ENCODE results near the gene KRTAP5-11. TPM values are rescaled to one million over a fixed set of nuclear protein-coding genes. Genes with fewer than 3 reads are reported as not detected.
A peak's percentile ranks its signal among the peaks of the same experiment; 100 is the strongest.
"Not testable (repeated sequence)": the region's sequence is repeated elsewhere in the genome, so short reads cannot be mapped to it uniquely, and the experiment has no call there.

KRTAP5-11 gene
- total RNA-seq, 1 donor, result not detected

GRCh38 chr11:71558996-71559395 lies 23.7 kb downstream of the KRTAP5-11 start:
- no peak for DNase-seq (ENCODE audit: low read depth in 2 of 3, low spot score in 2 of 3)

- no peak for DNase-seq (ENCODE audit: low read depth in 2 of 3, low spot score in 2 of 3)
Measured at GRCh38 chr11:71557257-71557656, 25.4 kb downstream of the KRTAP5-11 start.

- DNase-seq (ENCODE audit: low read depth in 2 of 3, low spot score in 2 of 3), result no peak
Measured at GRCh38 chr11:71556018-71556417, 26.7 kb downstream of the KRTAP5-11 start.

- no peak for DNase-seq (ENCODE audit: low read depth in 2 of 3, low spot score in 2 of 3)
Measured at GRCh38 chr11:71555508-71555907, 27.2 kb downstream of the KRTAP5-11 start.

- DNase-seq (ENCODE audit: low read depth in 2 of 3, low spot score in 2 of 3), result no peak
Measured at GRCh38 chr11:71554996-71555395, 27.7 kb downstream of the KRTAP5-11 start.

GRCh38 chr11:71551711-71552110 lies 31.0 kb downstream of the KRTAP5-11 start:
- DNase-seq (ENCODE audit: low read depth in 2 of 3, low spot score in 2 of 3), result peak in 2 of 3 donors; percentile 26 to 67

- DNase-seq (ENCODE audit: low read depth in 2 of 3, low spot score in 2 of 3), result no peak
Measured at GRCh38 chr11:71548716-71549151, 33.9 kb downstream of the KRTAP5-11 start.

GRCh38 chr11:71548120-71548519 lies 34.6 kb downstream of the KRTAP5-11 start, which contains the start of gene KRTAP5-9:
KRTAP5-9 (plus strand) TSS chr11:71548420; CDS start chr11:71548658, 238 bp downstream.
- no peak for DNase-seq (ENCODE audit: low read depth in 2 of 3, low spot score in 2 of 3)

- no peak for DNase-seq (ENCODE audit: low read depth in 2 of 3, low spot score in 2 of 3)
Measured at GRCh38 chr11:71545405-71545966, 37.2 kb downstream of the KRTAP5-11 start.

GRCh38 chr11:71544525-71545214 lies 38.0 kb downstream of the KRTAP5-11 start:
- no peak for DNase-seq (ENCODE audit: low read depth in 2 of 3, low spot score in 2 of 3)

- peak in 2 of 3 donors; percentile 42 to 84 for DNase-seq (ENCODE audit: low read depth in 2 of 3, low spot score in 2 of 3)
Measured at GRCh38 chr11:71543866-71544265, 38.8 kb downstream of the KRTAP5-11 start.

GRCh38 chr11:71542879-71543777 lies 39.5 kb downstream of the KRTAP5-11 start:
- no peak for DNase-seq (ENCODE audit: low read depth in 2 of 3, low spot score in 2 of 3)

- DNase-seq (ENCODE audit: low read depth in 2 of 3, low spot score in 2 of 3), result no peak
Measured at GRCh38 chr11:71542382-71542781, 40.3 kb downstream of the KRTAP5-11 start.

- not testable (repeated sequence) for DNase-seq (ENCODE audit: low read depth in 2 of 3, low spot score in 2 of 3)
Measured at GRCh38 chr11:71540521-71541304, 42.0 kb downstream of the KRTAP5-11 start.

GRCh38 chr11:71539971-71540370 lies 42.7 kb downstream of the KRTAP5-11 start:
- not testable (repeated sequence) for DNase-seq (ENCODE audit: low read depth in 2 of 3, low spot score in 2 of 3)

GRCh38 chr11:71539017-71539416 lies 43.7 kb downstream of the KRTAP5-11 start:
- DNase-seq (ENCODE audit: low read depth in 2 of 3, low spot score in 2 of 3), result no peak

- no peak for DNase-seq (ENCODE audit: low read depth in 2 of 3, low spot score in 2 of 3)
Measured at GRCh38 chr11:71538666-71538990, 44.0 kb downstream of the KRTAP5-11 start.

- not testable (repeated sequence) for DNase-seq (ENCODE audit: low read depth in 2 of 3, low spot score in 2 of 3)
Measured at GRCh38 chr11:71537977-71538665, 44.6 kb downstream of the KRTAP5-11 start, which contains the start of gene KRTAP5-8. KRTAP5-8 (plus strand) TSS chr11:71538025; CDS start chr11:71538056, 31 bp downstream.

GRCh38 chr11:71537537-71537936 lies 45.1 kb downstream of the KRTAP5-11 start:
- no peak for DNase-seq (ENCODE audit: low read depth in 2 of 3, low spot score in 2 of 3)

GRCh38 chr11:71535825-71536224 lies 46.9 kb downstream of the KRTAP5-11 start:
- DNase-seq (ENCODE audit: low read depth in 2 of 3, low spot score in 2 of 3), result no peak

All from hematopoietic multipotent progenitor cell (in vitro differentiated cells).